ENCODE measurements around the gene PRMT7.

- TF ChIP-seq, protein P1, sequence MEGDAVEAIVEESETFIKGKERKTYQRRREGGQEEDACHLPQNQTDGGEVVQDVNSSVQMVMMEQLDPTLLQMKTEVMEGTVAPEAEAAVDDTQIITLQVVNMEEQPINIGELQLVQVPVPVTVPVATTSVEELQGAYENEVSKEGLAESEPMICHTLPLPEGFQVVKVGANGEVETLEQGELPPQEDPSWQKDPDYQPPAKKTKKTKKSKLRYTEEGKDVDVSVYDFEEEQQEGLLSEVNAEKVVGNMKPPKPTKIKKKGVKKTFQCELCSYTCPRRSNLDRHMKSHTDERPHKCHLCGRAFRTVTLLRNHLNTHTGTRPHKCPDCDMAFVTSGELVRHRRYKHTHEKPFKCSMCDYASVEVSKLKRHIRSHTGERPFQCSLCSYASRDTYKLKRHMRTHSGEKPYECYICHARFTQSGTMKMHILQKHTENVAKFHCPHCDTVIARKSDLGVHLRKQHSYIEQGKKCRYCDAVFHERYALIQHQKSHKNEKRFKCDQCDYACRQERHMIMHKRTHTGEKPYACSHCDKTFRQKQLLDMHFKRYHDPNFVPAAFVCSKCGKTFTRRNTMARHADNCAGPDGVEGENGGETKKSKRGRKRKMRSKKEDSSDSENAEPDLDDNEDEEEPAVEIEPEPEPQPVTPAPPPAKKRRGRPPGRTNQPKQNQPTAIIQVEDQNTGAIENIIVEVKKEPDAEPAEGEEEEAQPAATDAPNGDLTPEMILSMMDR (IDR thresholded peaks at IDR 0.05; ENCODE audit: borderline replicate concordance, extremely low read depth, low read length, poor library complexity, severe bottlenecking), result no peak
- TF ChIP-seq EZH2 (IDR thresholded peaks at IDR 0.05; ENCODE audit: borderline replicate concordance, low read depth, low read length, severe bottlenecking), result no peak
Observed at GRCh38 chr16:68348639-68349445, 38.0 kb downstream of the PRMT7 start.

Data from DND-41 (cell line).